ENCODE data around the gene TRPM2. TPM values are rescaled to one million over a fixed set of nuclear protein-coding genes. Genes with fewer than 3 reads are reported as not detected.

Gene TRPM2
- total RNA-seq, 1 experiment from 2014 or later, result 28.1 TPM

- H3K36me3 ChIP-seq (ENCODE audit: control insufficient read depth in 1 of 2, insufficient read depth in 2 of 2, low read length in 2 of 2), result no peaks in the 10 kb centered on the region
- H3K9ac ChIP-seq (ENCODE audit: low read length), result no peak overlapping the region
- no peaks in the 10 kb centered on the region for H3K9me2 ChIP-seq (ENCODE audit: insufficient read depth)
- H3K27ac ChIP-seq (ENCODE audit: low read depth, low read length), result no peak overlapping the region
- no peaks in the 10 kb centered on the region for H3K27me3 ChIP-seq (ENCODE audit: insufficient read depth, low read length)
- CTCF ChIA-PET, result no interaction called here
- ATAC-seq (no peak), DNase-seq (ENCODE audit: low read depth, low spot score) (no peak)
- RAD21 ChIA-PET (ENCODE audit: low non-redundant PET in 1 of 2, low total read pairs in 2 of 2, uncharacterized antibody in 2 of 2, unreplicated experiment in 2 of 2), result no interaction called here
- no peaks in the 10 kb centered on the region for H4K20me1 ChIP-seq (ENCODE audit: insufficient read depth)
- H3K79me2 ChIP-seq (ENCODE audit: insufficient read depth, low read length), result no peaks in the 10 kb centered on the region
- BruUV-seq (replicated peaks), result no TSS peak
- TF ChIP-seq EZH2phosphoT487 (IDR thresholded peaks at IDR 0.05; ENCODE audit: borderline replicate concordance) (no peak), POLR2AphosphoS5 (IDR thresholded peaks at IDR 0.05; ENCODE audit: low read depth, low read length) (no peak), CBX3 (IDR thresholded peaks at IDR 0.05; ENCODE audit: low read depth) (no peak), RAD21 (IDR thresholded peaks at IDR 0.05; ENCODE audit: low read depth) (no peak), FOSL1 (IDR thresholded peaks at IDR 0.05; ENCODE audit: low read depth) (no peak), SIN3A (IDR thresholded peaks at IDR 0.05; ENCODE audit: low read depth) (no peak), CEBPB (IDR thresholded peaks at IDR 0.05; ENCODE audit: low read depth) (no peak), ZFX (IDR thresholded peaks at IDR 0.05) (no peak), YY1 (IDR thresholded peaks at IDR 0.05; ENCODE audit: extremely low read depth, insufficient replicate concordance, low read depth, low read length) (no peak), ZBTB33 (IDR thresholded peaks at IDR 0.05; ENCODE audit: extremely low read depth, insufficient replicate concordance, low read length) (no peak), EGR1 (IDR thresholded peaks at IDR 0.05; ENCODE audit: low read depth) (no peak), ELF1 (IDR thresholded peaks at IDR 0.05; ENCODE audit: borderline replicate concordance, low read depth) (no peak), POLR2A (IDR thresholded peaks at IDR 0.05; ENCODE audit: borderline replicate concordance, extremely low read depth, insufficient read depth, insufficient read length) (no peak), CTCF (IDR thresholded peaks at IDR 0.05 in 2 of 3, conservative IDR thresholded peaks at IDR 0.05 in 1 of 3; ENCODE audit: borderline replicate concordance in 1 of 3, insufficient read depth in 1 of 3, low read depth in 2 of 3, low read length in 2 of 3) (no peak), JUND (IDR thresholded peaks at IDR 0.05) (no peak), MAX (IDR thresholded peaks at IDR 0.05) (no peak), ZNF274 (IDR thresholded peaks at IDR 0.05; ENCODE audit: low read depth, low read length) (no peak), ATF3 (IDR thresholded peaks at IDR 0.05) (no peak)
- no peak overlapping the region for H2AFZ ChIP-seq (ENCODE audit: low read depth, low read length, poor library complexity, severe bottlenecking)
- H3K9me3 ChIP-seq (ENCODE audit: control insufficient read depth in 1 of 2, insufficient read depth in 1 of 2, low read depth in 1 of 2, low read length in 2 of 2), result no peaks in the 10 kb centered on the region
- no peak overlapping the region for H3K4me3 ChIP-seq (replicated peaks in 1 of 2; ENCODE audit: low read depth in 1 of 2, low read length in 2 of 2)
- POLR2A ChIA-PET, result no interaction called here
- intact Hi-C loops (cut with micrococcal nuclease), result no loop called here
- peaks cover 8 to 10% of the 10 kb centered on the region in 2 experiments; a peak in 3 of 4 replicates for H3K4me1 ChIP-seq (ENCODE audit: control insufficient read depth in 1 of 2, insufficient read depth in 2 of 2, low read length in 2 of 2)
- no peak overlapping the region for H3K4me2 ChIP-seq (ENCODE audit: low read length)
These were observed 8.8 kb upstream of the TRPM2 start for GRCh38 chr21:44344541-44345183.
